GM20000 (cell line): ENCODE results near the gene CTXN1.
"Not testable (repeated sequence)": the region's sequence is repeated elsewhere in the genome, so short reads cannot be mapped to it uniquely, and the experiment has no call there.

Experiments
- DNase-seq: peaks from one replicate; pipeline ENCODE4 v3.0.0; 2012; ENCODE audit warnings: low spot score
- TF ChIP-seq, protein P1 (sequence below): IDR thresholded peaks from 2 replicates; pipeline ENCODE4 v1.5.1; 2012; ENCODE audit warnings: mild to moderate bottlenecking, control low read depth; ENCODE audit errors: extremely low read depth, missing control alignments

The CTXN1 gene

DNA sequence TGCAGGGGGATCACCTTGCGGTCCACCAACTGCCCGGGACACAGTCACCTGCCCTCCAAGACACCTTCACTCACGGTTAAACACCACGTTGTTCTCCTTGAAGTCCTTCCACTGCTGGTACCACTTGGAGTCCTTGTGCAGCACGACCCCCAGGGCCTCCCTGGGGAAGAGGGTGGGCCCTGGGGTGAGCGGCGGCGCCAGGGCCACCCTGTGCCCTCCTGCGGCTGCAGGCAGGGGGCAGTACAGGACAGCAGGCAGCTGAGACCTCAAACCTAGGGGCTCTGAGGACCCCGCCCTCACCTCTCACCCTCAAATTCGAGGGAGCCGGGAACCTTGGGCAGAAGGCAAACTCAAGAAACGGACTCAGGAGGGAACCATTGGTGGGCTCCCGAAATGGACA is 7.5 kb upstream of the CTXN1 start:
- TF ChIP-seq, protein P1, sequence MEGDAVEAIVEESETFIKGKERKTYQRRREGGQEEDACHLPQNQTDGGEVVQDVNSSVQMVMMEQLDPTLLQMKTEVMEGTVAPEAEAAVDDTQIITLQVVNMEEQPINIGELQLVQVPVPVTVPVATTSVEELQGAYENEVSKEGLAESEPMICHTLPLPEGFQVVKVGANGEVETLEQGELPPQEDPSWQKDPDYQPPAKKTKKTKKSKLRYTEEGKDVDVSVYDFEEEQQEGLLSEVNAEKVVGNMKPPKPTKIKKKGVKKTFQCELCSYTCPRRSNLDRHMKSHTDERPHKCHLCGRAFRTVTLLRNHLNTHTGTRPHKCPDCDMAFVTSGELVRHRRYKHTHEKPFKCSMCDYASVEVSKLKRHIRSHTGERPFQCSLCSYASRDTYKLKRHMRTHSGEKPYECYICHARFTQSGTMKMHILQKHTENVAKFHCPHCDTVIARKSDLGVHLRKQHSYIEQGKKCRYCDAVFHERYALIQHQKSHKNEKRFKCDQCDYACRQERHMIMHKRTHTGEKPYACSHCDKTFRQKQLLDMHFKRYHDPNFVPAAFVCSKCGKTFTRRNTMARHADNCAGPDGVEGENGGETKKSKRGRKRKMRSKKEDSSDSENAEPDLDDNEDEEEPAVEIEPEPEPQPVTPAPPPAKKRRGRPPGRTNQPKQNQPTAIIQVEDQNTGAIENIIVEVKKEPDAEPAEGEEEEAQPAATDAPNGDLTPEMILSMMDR, result no peak
- DNase-seq, result no peak

DNA sequence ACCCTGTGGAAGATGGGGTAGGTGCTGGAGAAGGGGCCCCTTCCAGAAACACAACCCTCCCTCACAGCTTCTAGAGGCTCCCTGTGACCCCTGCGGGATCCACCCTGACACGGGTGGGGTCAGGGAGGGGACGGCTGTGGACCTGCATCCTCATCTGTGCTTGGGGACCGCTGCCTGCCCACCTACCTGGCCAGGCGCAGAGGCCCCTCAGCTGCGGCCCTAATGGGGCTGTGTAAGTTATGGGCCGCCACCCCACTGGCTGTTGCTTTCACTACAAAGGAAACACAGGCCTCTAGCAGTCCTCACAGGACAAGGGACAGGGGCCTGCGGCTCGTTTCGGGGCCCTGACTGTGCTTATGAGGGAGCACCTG is 7.0 kb upstream of the CTXN1 start:
- TF ChIP-seq, protein P1, result no peak
- no peak for DNase-seq

DNA sequence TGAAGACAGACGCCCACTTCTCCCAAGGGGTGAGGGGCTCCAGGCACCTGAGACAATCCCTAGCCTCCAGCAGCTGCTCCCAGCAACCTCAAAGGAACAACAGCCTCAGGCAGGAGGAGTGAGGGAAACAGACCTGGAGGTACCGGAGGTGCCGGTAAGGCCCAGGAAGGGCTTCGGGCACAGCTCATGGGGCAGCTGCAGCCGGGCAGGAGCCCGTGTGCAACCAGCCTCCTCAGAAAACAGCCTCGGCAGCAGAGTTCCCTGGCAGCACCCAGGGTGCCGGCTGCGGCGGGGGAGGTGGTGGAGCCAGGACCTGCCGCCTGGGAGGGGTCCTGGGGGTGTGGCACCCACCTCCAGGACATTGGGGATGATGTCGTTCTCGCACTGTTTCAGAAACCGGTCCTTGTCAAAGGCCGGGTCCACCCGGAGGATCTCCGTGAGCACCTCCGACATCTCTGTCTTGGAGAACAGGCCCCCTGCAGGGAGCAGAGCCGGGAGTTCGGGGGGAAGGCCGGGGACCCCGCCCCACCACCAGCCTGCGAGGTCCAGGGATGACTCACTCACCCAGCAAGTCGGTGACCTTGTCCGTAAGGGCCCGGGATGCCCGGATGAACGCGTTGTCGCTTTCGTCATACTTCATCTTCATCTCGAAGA is 6.5 kb upstream of the CTXN1 start:
- TF ChIP-seq, protein P1, result no peak
- DNase-seq, result no peak

DNA sequence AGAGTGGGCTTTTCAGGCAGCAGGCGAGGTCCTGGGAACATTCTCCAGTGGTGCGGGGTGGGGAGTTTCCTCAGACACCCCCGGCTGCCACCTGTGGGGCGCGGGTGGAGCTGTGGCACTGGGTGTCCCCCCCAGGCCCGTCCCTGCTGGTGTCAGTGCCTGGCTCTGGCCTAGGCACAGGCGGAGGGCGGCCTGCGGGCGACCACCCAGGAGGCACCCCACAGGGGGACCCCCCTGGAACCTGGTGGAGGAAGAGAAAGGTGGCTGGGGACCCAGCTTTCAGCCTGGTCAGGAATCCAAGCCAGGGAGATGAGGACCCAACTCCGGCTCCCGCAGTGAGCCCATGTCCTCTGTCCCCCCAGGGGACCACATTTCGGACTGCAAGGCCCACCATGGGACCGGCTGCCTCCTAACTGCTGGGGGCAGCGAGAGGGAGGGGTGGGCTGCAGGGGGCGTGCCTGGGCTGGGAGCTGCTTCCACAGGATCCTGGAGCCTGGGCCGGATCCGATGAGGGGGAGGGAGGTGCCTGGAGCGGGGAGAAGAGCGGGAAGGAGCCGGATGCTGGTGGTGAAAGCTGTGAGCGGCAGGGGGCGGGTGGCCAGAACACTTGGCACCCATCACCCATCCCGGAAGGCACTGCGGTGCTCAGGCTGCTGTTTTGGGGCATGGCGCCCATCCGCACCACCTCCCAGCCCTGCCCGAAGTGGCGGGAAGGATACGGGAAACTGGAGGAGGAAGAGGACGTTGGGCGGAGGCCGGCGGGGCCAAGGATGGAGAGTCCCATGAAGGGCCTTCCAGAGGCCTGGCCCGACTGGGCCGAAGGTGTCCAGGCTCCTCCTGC is 5.5 kb upstream of the CTXN1 start:
- TF ChIP-seq, protein P1, result no peak
- no peak for DNase-seq

DNA sequence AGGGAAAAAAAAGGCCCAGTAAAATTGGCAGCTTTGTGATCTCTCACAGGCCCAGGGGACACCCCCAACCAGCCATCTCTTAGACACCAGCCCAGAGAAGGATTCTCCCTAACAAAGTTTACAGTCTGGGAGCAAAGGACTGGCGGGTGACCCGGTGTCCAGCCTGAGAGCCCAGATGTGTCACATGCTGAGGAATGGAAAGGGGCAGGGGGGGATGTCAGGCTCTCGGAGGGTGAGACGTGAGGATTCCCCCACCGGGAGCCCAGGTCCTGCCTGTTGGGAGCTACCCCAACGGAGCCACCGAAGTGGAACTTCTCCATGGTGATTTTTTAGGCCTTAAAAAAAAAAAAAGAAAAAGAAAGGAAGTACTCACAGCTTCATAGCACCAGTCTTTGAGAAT is 4.8 kb upstream of the CTXN1 start:
- DNase-seq, result no peak
- TF ChIP-seq, protein P1, result no peak

DNA sequence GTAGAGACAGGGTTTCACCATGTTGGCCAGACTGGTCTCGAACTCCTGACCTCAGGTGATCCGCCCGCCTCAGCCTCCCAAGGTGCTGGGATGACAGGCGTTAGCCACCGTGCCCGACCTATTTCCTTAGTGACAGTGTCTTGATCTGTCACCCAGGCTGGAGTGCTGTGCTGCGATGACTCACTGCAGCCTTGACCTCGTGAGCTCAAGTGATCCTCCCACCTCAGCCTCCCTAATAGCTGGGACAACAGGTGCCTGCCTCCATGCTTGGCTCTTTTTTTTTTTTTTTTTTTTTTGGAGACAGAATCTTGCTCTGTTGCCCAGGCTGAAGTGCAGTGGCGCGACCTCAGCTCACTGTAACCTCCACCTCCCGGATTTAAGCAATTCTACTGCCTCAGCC is 4.1 kb upstream of the CTXN1 start:
- not testable (repeated sequence) for DNase-seq

DNA sequence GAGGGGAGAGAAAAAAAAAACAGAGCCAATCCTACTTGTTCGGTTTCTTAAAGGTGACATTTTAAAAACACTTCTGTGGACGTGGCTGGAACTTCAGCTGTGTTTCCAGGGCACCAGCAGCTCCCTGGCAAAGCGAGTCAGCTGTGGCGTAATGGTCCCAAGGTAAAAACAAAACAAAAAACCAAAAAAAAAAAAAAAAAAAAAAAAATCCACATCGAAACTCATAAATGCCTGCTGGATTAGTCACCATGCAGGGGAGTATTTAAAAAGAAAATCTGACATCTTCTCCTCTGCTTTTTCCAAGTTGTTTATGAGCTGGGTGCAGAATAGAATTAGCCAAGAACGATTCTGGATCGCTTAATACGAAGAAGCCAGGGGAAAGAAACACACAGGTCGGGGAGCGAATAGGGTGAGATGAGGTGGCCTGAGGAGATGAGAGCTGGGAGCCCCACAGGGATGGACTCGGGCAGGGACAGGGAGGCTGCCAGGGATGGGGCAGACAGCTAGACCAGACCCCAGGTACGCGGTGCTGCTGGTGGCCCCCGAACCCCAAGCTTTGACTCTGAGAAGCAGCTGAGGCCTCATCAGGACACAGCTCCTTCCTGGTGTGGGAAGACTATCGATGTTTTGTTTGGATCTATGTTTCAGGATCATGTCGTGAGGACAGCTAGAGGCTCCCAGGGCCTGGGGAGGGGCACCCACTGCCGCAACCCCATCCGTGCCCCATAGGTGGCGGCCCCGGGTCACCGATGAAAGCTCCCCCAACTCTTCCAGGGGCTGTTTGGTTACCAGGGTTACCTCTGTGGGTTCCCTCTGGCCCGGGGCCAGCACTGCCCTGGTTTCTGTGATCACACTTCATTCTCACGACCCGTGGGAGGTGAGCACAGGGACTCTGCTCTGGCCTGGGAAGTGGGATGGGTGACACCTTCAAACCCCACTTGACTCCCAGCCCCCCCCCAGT is 3.1 kb upstream of the CTXN1 start:
- DNase-seq, result peak; percentile 73
- TF ChIP-seq, protein P1, result no peak
